HepG2 (cell line): ENCODE results near the gene APOC3. TPM values are rescaled to one million over a fixed set of nuclear protein-coding genes. Genes with fewer than 3 reads are reported as not detected.
A peak's percentile ranks its signal among the peaks of the same experiment; 100 is the strongest.

ENCODE experiments used
- ASH2L ChIP-seq: fragments of 300-600, 200-600 bp; sonication (generic); IDR thresholded peaks from 2 replicates; pipeline ENCODE4 v1.7.0; 2017; ENCODE audit warnings: low read depth, mild to moderate bottlenecking, moderate library complexity, mixed read lengths, low read length; ENCODE audit not compliant: insufficient read length
- BRCA1 ChIP-seq: sonication (generic); formaldehyde crosslinking; IDR thresholded peaks from 2 replicates; pipeline ENCODE4 v1.4.0; 2020; ENCODE audit warnings: missing genetic modification reagents
- CTCF ChIP-seq: sonication (generic); formaldehyde crosslinking; IDR thresholded peaks from 2 replicates; pipeline ENCODE4 v1.5.0; 2020; ENCODE audit warnings: mild to moderate bottlenecking, missing genetic modification reagents, moderate library complexity
- NFKB2 ChIP-seq: sonication (generic); formaldehyde crosslinking; IDR thresholded peaks from 2 replicates; pipeline ENCODE4 v1.4.0; 2020; ENCODE audit warnings: missing genetic modification reagents, borderline replicate concordance
- TIGD3 ChIP-seq: sonication (generic); formaldehyde crosslinking; IDR thresholded peaks from 2 replicates; pipeline ENCODE4 v1.5.1; 2020; ENCODE audit warnings: mild to moderate bottlenecking, missing genetic modification reagents, borderline replicate concordance
- ZFP37 ChIP-seq: sonication (generic); formaldehyde crosslinking; IDR thresholded peaks from 2 replicates; pipeline ENCODE4 v1.4.0; 2020; ENCODE audit warnings: missing genetic modification reagents, borderline replicate concordance
- ZNF557 ChIP-seq: sonication (generic); formaldehyde crosslinking; IDR thresholded peaks from 2 replicates; pipeline ENCODE4 v1.4.0; 2020; ENCODE audit warnings: missing genetic modification reagents
- ZNF670 ChIP-seq: sonication (generic); formaldehyde crosslinking; IDR thresholded peaks from 2 replicates; pipeline ENCODE4 v1.8.0; 2022; ENCODE audit warnings: mild to moderate bottlenecking, missing genetic modification reagents, borderline replicate concordance
- ZNF687 ChIP-seq: sonication (generic); formaldehyde crosslinking; IDR thresholded peaks from 2 replicates; pipeline ENCODE4 v1.5.1; 2020; ENCODE audit warnings: mild to moderate bottlenecking, missing genetic modification reagents, moderate library complexity
- ZSCAN22 ChIP-seq: sonication (generic); formaldehyde crosslinking; IDR thresholded peaks from 2 replicates; pipeline ENCODE4 v1.4.0; 2020; ENCODE audit warnings: mild to moderate bottlenecking, missing genetic modification reagents
- polyA plus RNA-seq, 8 experiments: library from polyadenylated mRNA; depleted of rRNA in 3 of 8; stranded (reverse) in 7 of 8; unstranded in 1 of 8; fragments of >200 nt; fragmentation: Illumina TruSeq in 4 of 8; extraction: Trizol in 4 of 8; gene quantifications; 2 replicates each; pipeline versions ENCODE4 v1.2.1 to v1.2.3, GENCODE V29; 2011 to 2016; ENCODE audit warnings: low read depth in 4 of 8, missing spikeins in 1 of 8, mixed read lengths in 1 of 8; ENCODE audit not compliant: insufficient read depth in 1 of 8
- total RNA-seq, 5 experiments: library from RNA; depleted of rRNA; stranded (reverse); fragments of >200 nt; fragmentation: Illumina TruSeq; extraction: Trizol; gene quantifications; 2 replicates each; pipeline ENCODE4 v1.2.3, GENCODE V29; 2016; ENCODE audit warnings: low read depth in 1 of 5
- TF ChIP-seq, protein P1 (sequence below): sonication (generic); formaldehyde crosslinking; IDR thresholded peaks from 2 replicates; pipeline ENCODE4 v1.9.0; 2021; ENCODE audit warnings: mild to moderate bottlenecking, missing genetic modification reagents
- TF ChIP-seq, protein P2 (sequence below): sonication (generic); formaldehyde crosslinking; IDR thresholded peaks from 2 replicates; pipeline ENCODE4 v1.5.0; 2020; ENCODE audit warnings: missing genetic modification reagents

Gene APOC3
- total and polyA plus RNA-seq, 2 of the 13 experiments (the other 11 are each of a cell fraction or from before 2014, with no cell fraction given), result 314 to 687 TPM

DNA sequence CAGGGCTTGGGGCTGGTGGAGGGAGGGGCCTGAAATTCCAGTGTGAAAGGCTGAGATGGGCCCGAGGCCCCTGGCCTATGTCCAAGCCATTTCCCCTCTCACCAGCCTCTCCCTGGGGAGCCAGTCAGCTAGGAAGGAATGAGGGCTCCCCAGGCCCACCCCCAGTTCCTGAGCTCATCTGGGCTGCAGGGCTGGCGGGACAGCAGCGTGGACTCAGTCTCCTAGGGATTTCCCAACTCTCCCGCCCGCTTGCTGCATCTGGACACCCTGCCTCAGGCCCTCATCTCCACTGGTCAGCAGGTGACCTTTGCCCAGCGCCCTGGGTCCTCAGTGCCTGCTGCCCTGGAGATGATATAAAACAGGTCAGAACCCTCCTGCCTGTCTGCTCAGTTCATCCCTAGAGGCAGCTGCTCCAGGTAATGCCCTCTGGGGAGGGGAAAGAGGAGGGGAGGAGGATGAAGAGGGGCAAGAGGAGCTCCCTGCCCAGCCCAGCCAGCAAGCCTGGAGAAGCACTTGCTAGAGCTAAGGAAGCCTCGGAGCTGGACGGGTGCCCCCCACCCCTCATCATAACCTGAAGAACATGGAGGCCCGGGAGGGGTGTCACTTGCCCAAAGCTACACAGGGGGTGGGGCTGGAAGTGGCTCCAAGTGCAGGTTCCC is at the start of gene APOC3 (continued):
- peak; percentile 85 for TF ChIP-seq ZNF687
- peak; percentile 33; the same call in 1 of the 2 replicates for TF ChIP-seq CTCF (CRISPR knock-in tag)
- TF ChIP-seq, protein P1, sequence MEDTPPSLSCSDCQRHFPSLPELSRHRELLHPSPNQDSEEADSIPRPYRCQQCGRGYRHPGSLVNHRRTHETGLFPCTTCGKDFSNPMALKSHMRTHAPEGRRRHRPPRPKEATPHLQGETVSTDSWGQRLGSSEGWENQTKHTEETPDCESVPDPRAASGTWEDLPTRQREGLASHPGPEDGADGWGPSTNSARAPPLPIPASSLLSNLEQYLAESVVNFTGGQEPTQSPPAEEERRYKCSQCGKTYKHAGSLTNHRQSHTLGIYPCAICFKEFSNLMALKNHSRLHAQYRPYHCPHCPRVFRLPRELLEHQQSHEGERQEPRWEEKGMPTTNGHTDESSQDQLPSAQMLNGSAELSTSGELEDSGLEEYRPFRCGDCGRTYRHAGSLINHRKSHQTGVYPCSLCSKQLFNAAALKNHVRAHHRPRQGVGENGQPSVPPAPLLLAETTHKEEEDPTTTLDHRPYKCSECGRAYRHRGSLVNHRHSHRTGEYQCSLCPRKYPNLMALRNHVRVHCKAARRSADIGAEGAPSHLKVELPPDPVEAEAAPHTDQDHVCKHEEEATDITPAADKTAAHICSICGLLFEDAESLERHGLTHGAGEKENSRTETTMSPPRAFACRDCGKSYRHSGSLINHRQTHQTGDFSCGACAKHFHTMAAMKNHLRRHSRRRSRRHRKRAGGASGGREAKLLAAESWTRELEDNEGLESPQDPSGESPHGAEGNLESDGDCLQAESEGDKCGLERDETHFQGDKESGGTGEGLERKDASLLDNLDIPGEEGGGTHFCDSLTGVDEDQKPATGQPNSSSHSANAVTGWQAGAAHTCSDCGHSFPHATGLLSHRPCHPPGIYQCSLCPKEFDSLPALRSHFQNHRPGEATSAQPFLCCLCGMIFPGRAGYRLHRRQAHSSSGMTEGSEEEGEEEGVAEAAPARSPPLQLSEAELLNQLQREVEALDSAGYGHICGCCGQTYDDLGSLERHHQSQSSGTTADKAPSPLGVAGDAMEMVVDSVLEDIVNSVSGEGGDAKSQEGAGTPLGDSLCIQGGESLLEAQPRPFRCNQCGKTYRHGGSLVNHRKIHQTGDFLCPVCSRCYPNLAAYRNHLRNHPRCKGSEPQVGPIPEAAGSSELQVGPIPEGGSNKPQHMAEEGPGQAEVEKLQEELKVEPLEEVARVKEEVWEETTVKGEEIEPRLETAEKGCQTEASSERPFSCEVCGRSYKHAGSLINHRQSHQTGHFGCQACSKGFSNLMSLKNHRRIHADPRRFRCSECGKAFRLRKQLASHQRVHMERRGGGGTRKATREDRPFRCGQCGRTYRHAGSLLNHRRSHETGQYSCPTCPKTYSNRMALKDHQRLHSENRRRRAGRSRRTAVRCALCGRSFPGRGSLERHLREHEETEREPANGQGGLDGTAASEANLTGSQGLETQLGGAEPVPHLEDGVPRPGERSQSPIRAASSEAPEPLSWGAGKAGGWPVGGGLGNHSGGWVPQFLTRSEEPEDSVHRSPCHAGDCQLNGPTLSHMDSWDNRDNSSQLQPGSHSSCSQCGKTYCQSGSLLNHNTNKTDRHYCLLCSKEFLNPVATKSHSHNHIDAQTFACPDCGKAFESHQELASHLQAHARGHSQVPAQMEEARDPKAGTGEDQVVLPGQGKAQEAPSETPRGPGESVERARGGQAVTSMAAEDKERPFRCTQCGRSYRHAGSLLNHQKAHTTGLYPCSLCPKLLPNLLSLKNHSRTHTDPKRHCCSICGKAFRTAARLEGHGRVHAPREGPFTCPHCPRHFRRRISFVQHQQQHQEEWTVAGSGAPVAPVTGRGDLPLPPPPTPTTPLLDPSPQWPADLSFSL (CRISPR knock-in tag), result no peak
- peak; percentile 59 for TF ChIP-seq ASH2L
- TF ChIP-seq ZFP37 (CRISPR knock-in tag), result no peak
- TF ChIP-seq, protein P2, sequence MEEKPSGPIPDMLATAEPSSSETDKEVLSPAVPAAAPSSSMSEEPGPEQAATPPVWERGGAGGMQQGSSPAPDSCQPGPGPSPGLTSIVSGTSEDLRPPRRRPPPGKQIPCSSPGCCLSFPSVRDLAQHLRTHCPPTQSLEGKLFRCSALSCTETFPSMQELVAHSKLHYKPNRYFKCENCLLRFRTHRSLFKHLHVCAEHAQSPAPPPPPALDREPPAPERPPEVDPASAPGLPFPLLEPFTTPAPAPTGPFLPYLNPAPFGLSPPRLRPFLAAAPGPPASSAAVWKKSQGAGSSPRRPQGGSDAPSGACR (CRISPR knock-in tag), result peak; percentile 81; the same call in 1 of the 2 replicates
- no peak for TF ChIP-seq ZNF670
- TF ChIP-seq NFKB2, result no peak
- TF ChIP-seq TIGD3, result no peak
- no peak for TF ChIP-seq BRCA1 (CRISPR knock-in tag)
- TF ChIP-seq ZSCAN22 (CRISPR knock-in tag), result peak; percentile 72; the same call in 1 of the 2 replicates
- no peak for TF ChIP-seq ZNF557 (CRISPR knock-in tag)
